ENCODE data around the gene TRAK2.

- TF ChIP-seq POLR2A (IDR thresholded peaks at IDR 0.05; ENCODE audit: low read length) (peak; percentile 99), GATA1 (IDR thresholded peaks at IDR 0.05; ENCODE audit: low read depth, low read length) (no peak)
Measured at GRCh38 chr2:201451292-201452057, at the start of gene TRAK2, which contains the start of gene STRADB.

All from erythroblast (primary cell).